Brain microvascular endothelial cell (primary cell): ENCODE data around the gene PPP1R12A.

ENCODE experiments used
- DNase-seq: peaks from one replicate; pipeline ENCODE4 v3.0.0-alpha.2; 2020
- H3K27ac ChIP-seq: fragments of 250-450 bp; sonication (Bioruptor Pico); 2 replicates; pipeline ENCODE4 v1.5.1; 2020; ENCODE audit warnings: mild to moderate bottlenecking, moderate library complexity
- H3K27me3 ChIP-seq: fragments of 250-450 bp; sonication (Bioruptor Pico); replicated peaks from 2 replicates; pipeline ENCODE4 v1.5.1; 2020; ENCODE audit warnings: mild to moderate bottlenecking
- H3K36me3 ChIP-seq: fragments of 250-450 bp; sonication (Bioruptor Pico); replicated peaks from 2 replicates; pipeline ENCODE4 v1.5.1; 2020; ENCODE audit warnings: mild to moderate bottlenecking
- H3K4me3 ChIP-seq: 2 replicates; pipeline ENCODE4 v1.5.1; 2011; ENCODE audit warnings: low read depth, mild to moderate bottlenecking, control low read depth, low read length, moderate library complexity
- CTCF ChIP-seq: IDR thresholded peaks from 2 replicates; pipeline ENCODE4 v1.5.1; 2011; ENCODE audit warnings: low read depth, mild to moderate bottlenecking, moderate library complexity, low read length, control low read depth, inconsistent platforms; ENCODE audit errors: missing control alignments
- in situ Hi-C: cut with HindIII; loops from 2 replicates; pipeline ENCODE4 v1.10.0; 2017; ENCODE audit warnings: low sequenced_read_pairs, low pct_ligation_motif_present

PPP1R12A gene

GRCh38 chr12:79834712-79835376 is 100.1 kb downstream of the PPP1R12A start:
- Histone ChIP-seq H3K27ac (no peak overlapping the region), H3K27me3 (no peaks in the 10 kb centered on the region), H3K4me3 (no peak overlapping the region), H3K36me3 (peaks cover 11% of the 10 kb centered on the region)
- in situ Hi-C loops: no loop called here
- TF ChIP-seq CTCF: no peak
- DNase-seq: no peak

GRCh38 chr12:79830440-79830839 is 104.5 kb downstream of the PPP1R12A start:
- no peak for DNase-seq
- Histone ChIP-seq H3K36me3 (no peaks in the 10 kb centered on the region), H3K27me3 (no peaks in the 10 kb centered on the region), H3K4me3 (no peak overlapping the region), H3K27ac (no peak overlapping the region)
- in situ Hi-C loops: no loop called here
- TF ChIP-seq CTCF: no peak

GRCh38 chr12:79828924-79829323 is 106.0 kb downstream of the PPP1R12A start:
- no peak for TF ChIP-seq CTCF
- no peaks in the 10 kb centered on the region for H3K27me3 ChIP-seq
- H3K36me3 ChIP-seq: no peaks in the 10 kb centered on the region
- H3K27ac ChIP-seq: no peak overlapping the region
- H3K4me3 ChIP-seq: no peak overlapping the region
- DNase-seq: no peak
- in situ Hi-C loops: no loop called here

- H3K36me3 ChIP-seq: peaks cover 2% of the 10 kb centered on the region
- no peak overlapping the region for H3K27ac ChIP-seq
- no peaks in the 10 kb centered on the region for H3K27me3 ChIP-seq
- no peak overlapping the region for H3K4me3 ChIP-seq
- DNase-seq: no peak
- in situ Hi-C loops: no loop called here
- no peak for TF ChIP-seq CTCF
Observed at GRCh38 chr12:79827484-79827883, 107.4 kb downstream of the PPP1R12A start.

- in situ Hi-C loops: no loop called here
- peaks cover 2% of the 10 kb centered on the region for H3K36me3 ChIP-seq
- no peak for TF ChIP-seq CTCF
Observed at GRCh38 chr12:79826267-79827128, 108.4 kb downstream of the PPP1R12A start.

GRCh38 chr12:79822475-79822874 is 112.4 kb downstream of the PPP1R12A start:
- no peak overlapping the region for H3K4me3 ChIP-seq
- H3K36me3 ChIP-seq: peaks cover 11% of the 10 kb centered on the region
- no peak for DNase-seq
- TF ChIP-seq CTCF: no peak
- no peak overlapping the region for H3K27ac ChIP-seq
- H3K27me3 ChIP-seq: no peaks in the 10 kb centered on the region
- in situ Hi-C loops: no loop called here

More at GRCh38 chr12:79826267-79827128, 108.4 kb downstream of the PPP1R12A start:
- Histone ChIP-seq H3K27ac (no peak overlapping the region), H3K27me3 (no peaks in the 10 kb centered on the region), H3K4me3 (no peak overlapping the region)
- DNase-seq: no peak
